DOHH2 (cell line): ENCODE data around the gene ADAMTS15.

Experiments used
- H3F3A ChIP-seq: fragments of 200-600 bp; sonication (generic), shearing (Covaris generic); 2 replicates; pipeline ENCODE4 v1.6.0; 2016; ENCODE audit warnings: antibody characterized with exemption, mild to moderate bottlenecking; ENCODE audit not compliant: control insufficient read depth, insufficient read depth
- H3K27ac ChIP-seq: fragments of 200-600 bp; sonication (generic); 2 replicates; pipeline ENCODE4 v1.5.1; 2014; ENCODE audit warnings: low read depth, mild to moderate bottlenecking, low read length, moderate library complexity
- H3K27me3 ChIP-seq: fragments of 200-600 bp; sonication (generic); 2 replicates; pipeline ENCODE4 v1.6.1; 2014; ENCODE audit warnings: mild to moderate bottlenecking, low read length, mixed read lengths; ENCODE audit not compliant: control insufficient read depth
- H3K36me3 ChIP-seq: fragments of 200-600 bp; sonication (generic); 2 replicates; pipeline ENCODE4 v1.6.1; 2014; ENCODE audit warnings: mild to moderate bottlenecking, low read length, moderate library complexity, mixed read lengths; ENCODE audit not compliant: control insufficient read depth
- H3K4me1 ChIP-seq: fragments of 200-600 bp; sonication (generic); 2 replicates; pipeline ENCODE4 v1.6.1; 2014; ENCODE audit warnings: mild to moderate bottlenecking, low read length, mixed read lengths; ENCODE audit not compliant: control insufficient read depth
- H3K4me2 ChIP-seq: fragments of 200-600 bp; sonication (generic); 2 replicates; pipeline ENCODE4 v1.6.0; 2014; ENCODE audit warnings: mild to moderate bottlenecking, low read length, moderate library complexity
- H3K4me3 ChIP-seq: fragments of 200-600 bp; sonication (generic); 2 replicates; pipeline ENCODE4 v1.5.1; 2014; ENCODE audit warnings: mild to moderate bottlenecking, low read length, mixed read lengths
- H3K79me2 ChIP-seq: fragments of 200-600 bp; sonication (generic); 2 replicates; pipeline ENCODE4 v1.6.1; 2014; ENCODE audit warnings: mild to moderate bottlenecking, low read length, mixed read lengths; ENCODE audit not compliant: control insufficient read depth
- H3K9me2 ChIP-seq: fragments of 200-600 bp; sonication (generic); replicated peaks from 2 replicates; pipeline ENCODE4 v1.6.1; 2014; ENCODE audit warnings: mild to moderate bottlenecking, low read length, mixed read lengths; ENCODE audit not compliant: control insufficient read depth
- H3K9me3 ChIP-seq: fragments of 200-600 bp; sonication (generic); 2 replicates; pipeline ENCODE4 v1.6.1; 2014; ENCODE audit warnings: antibody characterized with exemption, low read length, mixed read lengths; ENCODE audit not compliant: control insufficient read depth, insufficient read depth
- H4K20me1 ChIP-seq: fragments of 200-600 bp; sonication (generic); 2 replicates; pipeline ENCODE4 v1.6.0; 2014; ENCODE audit warnings: low read depth, mild to moderate bottlenecking, antibody characterized with exemption, low read length, moderate library complexity; ENCODE audit not compliant: control insufficient read depth, insufficient read depth
- EZH2phosphoT487 ChIP-seq: fragments of 200-600 bp; sonication (generic); IDR thresholded peaks from 2 replicates; pipeline ENCODE4 v1.6.1; 2017; ENCODE audit warnings: borderline replicate concordance, mild to moderate bottlenecking, antibody characterized with exemption, low read length, moderate library complexity, mixed read lengths
- TF ChIP-seq, protein P1 (sequence below): fragments of 200-600 bp; sonication (generic); IDR thresholded peaks from one replicate; pipeline ENCODE4 v1.5.1; 2014; ENCODE audit warnings: antibody characterized with exemption, mild to moderate bottlenecking, low read depth, low read length; ENCODE audit not compliant: poor library complexity, severe bottlenecking

ADAMTS15 gene

DNA sequence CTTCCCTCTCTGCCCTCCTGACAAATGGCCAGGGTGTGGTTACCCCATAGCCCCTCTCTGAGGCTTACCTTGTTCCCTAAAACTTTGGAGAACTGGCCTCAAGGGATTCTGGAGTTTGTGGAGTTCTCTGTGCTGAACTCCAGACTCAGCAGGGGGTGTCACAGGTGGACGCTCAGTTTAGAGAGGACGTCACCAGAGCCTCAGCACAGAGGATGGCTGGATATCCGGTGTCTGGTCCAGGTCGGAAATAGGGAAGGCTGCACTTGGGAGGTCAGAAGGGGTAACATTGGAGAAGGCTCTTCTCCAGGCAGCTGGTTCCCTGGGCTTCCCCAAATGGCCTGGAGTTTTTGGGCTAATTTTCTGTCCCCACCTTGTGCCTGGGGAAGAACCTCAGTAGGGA is 64.2 kb downstream of the ADAMTS15 start:
- Histone ChIP-seq H3K9me2 (no peaks in the 10 kb centered on the region), H3K79me2 (no peaks in the 10 kb centered on the region), H3K4me2 (no peak overlapping the region), H4K20me1 (no peaks in the 10 kb centered on the region), H3K36me3 (no peaks in the 10 kb centered on the region), H3K4me1 (no peaks in the 10 kb centered on the region), H3K9me3 (no peaks in the 10 kb centered on the region; the same call in 1 of the 2 replicates), H3K27me3 (no peaks in the 10 kb centered on the region), H3F3A (no peaks in the 10 kb centered on the region), H3K4me3 (no peak overlapping the region), H3K27ac (no peak overlapping the region)
- TF ChIP-seq, protein P1, sequence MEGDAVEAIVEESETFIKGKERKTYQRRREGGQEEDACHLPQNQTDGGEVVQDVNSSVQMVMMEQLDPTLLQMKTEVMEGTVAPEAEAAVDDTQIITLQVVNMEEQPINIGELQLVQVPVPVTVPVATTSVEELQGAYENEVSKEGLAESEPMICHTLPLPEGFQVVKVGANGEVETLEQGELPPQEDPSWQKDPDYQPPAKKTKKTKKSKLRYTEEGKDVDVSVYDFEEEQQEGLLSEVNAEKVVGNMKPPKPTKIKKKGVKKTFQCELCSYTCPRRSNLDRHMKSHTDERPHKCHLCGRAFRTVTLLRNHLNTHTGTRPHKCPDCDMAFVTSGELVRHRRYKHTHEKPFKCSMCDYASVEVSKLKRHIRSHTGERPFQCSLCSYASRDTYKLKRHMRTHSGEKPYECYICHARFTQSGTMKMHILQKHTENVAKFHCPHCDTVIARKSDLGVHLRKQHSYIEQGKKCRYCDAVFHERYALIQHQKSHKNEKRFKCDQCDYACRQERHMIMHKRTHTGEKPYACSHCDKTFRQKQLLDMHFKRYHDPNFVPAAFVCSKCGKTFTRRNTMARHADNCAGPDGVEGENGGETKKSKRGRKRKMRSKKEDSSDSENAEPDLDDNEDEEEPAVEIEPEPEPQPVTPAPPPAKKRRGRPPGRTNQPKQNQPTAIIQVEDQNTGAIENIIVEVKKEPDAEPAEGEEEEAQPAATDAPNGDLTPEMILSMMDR = no peak
- no peak for TF ChIP-seq EZH2phosphoT487

DNA sequence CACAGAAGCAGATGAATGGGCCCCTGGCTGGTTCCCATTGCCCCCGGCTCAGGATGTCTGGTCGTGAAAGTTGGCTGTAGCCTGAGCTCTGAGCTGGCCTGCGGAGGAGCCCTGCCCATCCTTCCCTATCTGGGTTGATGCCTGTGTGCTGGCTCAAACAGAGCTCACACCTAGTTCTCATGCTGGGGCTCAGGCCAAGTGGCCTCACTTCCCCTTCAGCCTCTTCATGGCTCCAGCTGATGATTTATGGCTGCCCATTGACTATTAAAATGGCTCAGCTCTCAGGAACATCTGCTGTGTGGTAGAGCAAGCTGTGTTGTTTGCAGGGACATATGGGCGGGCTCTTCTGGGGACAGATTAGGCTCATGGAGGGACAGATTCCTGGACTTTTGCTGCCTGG is 64.7 kb downstream of the ADAMTS15 start:
- no peaks in the 10 kb centered on the region for H3K79me2 ChIP-seq
- no peaks in the 10 kb centered on the region for H3K36me3 ChIP-seq
- H3K27ac ChIP-seq = no peak overlapping the region
- H3K4me1 ChIP-seq = no peaks in the 10 kb centered on the region
- H3K9me3 ChIP-seq = no peaks in the 10 kb centered on the region
- no peak overlapping the region for H3K4me2 ChIP-seq
- H3K4me3 ChIP-seq = no peak overlapping the region
- no peak for TF ChIP-seq EZH2phosphoT487
- TF ChIP-seq, protein P1 = no peak
- no peaks in the 10 kb centered on the region for H3F3A ChIP-seq
- no peaks in the 10 kb centered on the region for H3K27me3 ChIP-seq
- H4K20me1 ChIP-seq = no peaks in the 10 kb centered on the region
- no peaks in the 10 kb centered on the region for H3K9me2 ChIP-seq

GRCh38 chr11:130514316-130514715 is 65.9 kb downstream of the ADAMTS15 start:
- H3K4me1 ChIP-seq = no peaks in the 10 kb centered on the region
- no peaks in the 10 kb centered on the region for H3K9me3 ChIP-seq
- no peaks in the 10 kb centered on the region for H3K79me2 ChIP-seq
- no peak overlapping the region for H3K27ac ChIP-seq
- H3K4me2 ChIP-seq = no peak overlapping the region
- H3K36me3 ChIP-seq = no peaks in the 10 kb centered on the region
- no peaks in the 10 kb centered on the region for H4K20me1 ChIP-seq
- H3F3A ChIP-seq = no peaks in the 10 kb centered on the region
- no peak for TF ChIP-seq EZH2phosphoT487
- TF ChIP-seq, protein P1 = no peak
- no peaks in the 10 kb centered on the region for H3K27me3 ChIP-seq
- H3K9me2 ChIP-seq = no peaks in the 10 kb centered on the region
- no peak overlapping the region for H3K4me3 ChIP-seq

GRCh38 chr11:130514851-130515250 is 66.4 kb downstream of the ADAMTS15 start:
- H3K79me2 ChIP-seq = no peaks in the 10 kb centered on the region
- H3K4me2 ChIP-seq = no peak overlapping the region
- no peak overlapping the region for H3K4me3 ChIP-seq
- no peaks in the 10 kb centered on the region for H3K9me3 ChIP-seq
- no peaks in the 10 kb centered on the region for H3K9me2 ChIP-seq
- H3K4me1 ChIP-seq = no peaks in the 10 kb centered on the region
- H3K36me3 ChIP-seq = no peaks in the 10 kb centered on the region
- H3K27ac ChIP-seq = no peak overlapping the region
- H4K20me1 ChIP-seq = no peaks in the 10 kb centered on the region
- H3K27me3 ChIP-seq = no peaks in the 10 kb centered on the region
- TF ChIP-seq, protein P1 = no peak
- TF ChIP-seq EZH2phosphoT487 = no peak
- no peaks in the 10 kb centered on the region for H3F3A ChIP-seq
